Activated naive CD8-positive, alpha-beta T cell (primary cell): ENCODE results near the gene PUDP.
A peak's percentile ranks its signal among the peaks of the same experiment; 100 is the strongest.
"Not testable (repeated sequence)": the region's sequence is repeated elsewhere in the genome, so short reads cannot be mapped to it uniquely, and the experiment has no call there.

Source experiments
- H3K27ac Mint-ChIP-seq: one replicate; pipeline ENCODE4 v1.8.0; 2021; ENCODE audit warnings: mixed read lengths
- H3K27me3 Mint-ChIP-seq: one replicate; pipeline ENCODE4 v1.8.0; 2021; ENCODE audit warnings: mixed read lengths
- H3K36me3 Mint-ChIP-seq: one replicate; pipeline ENCODE4 v1.8.0; 2021; ENCODE audit warnings: mixed read lengths
- H3K4me1 Mint-ChIP-seq: one replicate; pipeline ENCODE4 v1.8.0; 2021; ENCODE audit warnings: low read depth, mixed read lengths
- H3K4me3 Mint-ChIP-seq: one replicate; pipeline ENCODE4 v1.8.0; 2021; ENCODE audit warnings: mild to moderate bottlenecking, mixed read lengths
- H3K9me3 Mint-ChIP-seq: one replicate; pipeline ENCODE4 v1.8.0; 2021; ENCODE audit warnings: low read depth, mixed read lengths

Gene PUDP

DNA sequence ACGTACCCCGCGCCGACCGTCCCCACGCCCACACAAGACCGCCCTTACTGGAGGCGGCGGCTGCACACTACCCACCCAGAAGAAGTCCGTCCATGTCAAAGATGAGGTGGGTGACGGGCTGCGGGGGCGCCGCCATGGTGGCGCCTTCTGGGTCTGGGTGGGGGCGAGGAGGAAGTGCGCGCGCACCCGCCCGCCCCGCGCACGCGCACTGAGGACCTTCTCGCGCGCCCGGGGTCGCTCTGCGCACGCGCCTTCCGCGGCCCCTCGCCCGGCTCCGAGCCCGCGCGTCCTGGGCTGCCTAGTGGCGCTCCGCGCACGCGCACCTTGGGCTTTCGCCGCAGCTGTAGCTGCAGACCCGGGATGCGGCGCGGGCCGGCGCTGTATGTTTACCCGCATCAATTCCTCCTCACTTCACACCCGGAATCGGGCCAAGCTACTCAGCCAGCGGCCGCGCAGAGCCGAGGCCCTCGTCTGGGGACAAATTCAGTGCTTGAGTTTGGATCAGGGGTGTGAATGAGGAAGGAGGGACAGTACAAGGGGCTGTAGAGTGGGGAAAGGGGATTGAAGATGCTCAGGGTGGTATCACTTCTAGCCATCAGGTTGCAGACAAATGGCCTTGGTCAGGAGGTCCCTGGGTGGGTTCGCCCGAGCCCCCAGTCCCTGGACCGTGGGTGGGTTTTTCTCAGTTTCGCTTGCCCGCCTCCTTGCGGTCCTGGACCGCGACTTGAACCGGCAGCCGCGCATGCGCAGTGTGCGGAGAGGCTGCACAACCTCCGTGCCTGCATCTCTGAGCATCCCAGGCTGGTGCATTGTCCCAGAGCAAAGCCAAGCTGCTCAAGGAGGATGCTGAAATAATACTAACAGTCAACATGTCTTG is at the start of gene PUDP:
Gene PUDP (minus strand): TSS at position 176 of the 877 bp plus-strand sequence. CDS start 40 bp downstream, at position 136.
- peak within 1 kb of the TSS; percentile 88 for H3K4me3 Mint-ChIP-seq
- no peaks in the 10 kb centered on the region for H3K9me3 Mint-ChIP-seq
- H3K36me3 Mint-ChIP-seq, result no peaks in the 10 kb centered on the region
- H3K27me3 Mint-ChIP-seq, result no peaks in the 10 kb centered on the region
- H3K27ac Mint-ChIP-seq, result peak within 1 kb of the TSS; percentile 85
- peaks cover 17% of the 10 kb centered on the region for H3K4me1 Mint-ChIP-seq

DNA sequence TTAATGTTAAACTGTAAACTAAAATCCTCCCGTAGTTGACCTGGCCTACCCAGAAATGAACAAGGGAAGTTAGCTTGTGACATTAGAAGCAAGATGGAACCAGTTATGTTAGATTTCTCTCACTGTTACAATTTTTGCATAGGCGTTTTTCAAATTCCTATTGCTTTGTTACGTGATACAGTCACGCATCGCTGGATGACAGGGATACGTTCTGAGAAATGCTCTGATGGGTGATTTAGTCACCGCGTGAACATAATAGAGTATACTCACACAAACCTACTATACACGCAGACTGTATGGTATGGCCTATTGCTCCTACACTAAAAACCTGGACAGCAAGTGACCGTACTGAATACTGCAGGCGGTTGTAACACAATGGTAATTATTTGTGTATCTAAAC is 46.7 kb upstream of the PUDP start:
- Mint-ChIP-seq H3K27me3 (no peaks in the 10 kb centered on the region), H3K36me3 (no peaks in the 10 kb centered on the region), H3K4me3 (no peak overlapping the region), H3K27ac (no peak overlapping the region), H3K4me1 (no peaks in the 10 kb centered on the region), H3K9me3 (no peaks in the 10 kb centered on the region)

DNA sequence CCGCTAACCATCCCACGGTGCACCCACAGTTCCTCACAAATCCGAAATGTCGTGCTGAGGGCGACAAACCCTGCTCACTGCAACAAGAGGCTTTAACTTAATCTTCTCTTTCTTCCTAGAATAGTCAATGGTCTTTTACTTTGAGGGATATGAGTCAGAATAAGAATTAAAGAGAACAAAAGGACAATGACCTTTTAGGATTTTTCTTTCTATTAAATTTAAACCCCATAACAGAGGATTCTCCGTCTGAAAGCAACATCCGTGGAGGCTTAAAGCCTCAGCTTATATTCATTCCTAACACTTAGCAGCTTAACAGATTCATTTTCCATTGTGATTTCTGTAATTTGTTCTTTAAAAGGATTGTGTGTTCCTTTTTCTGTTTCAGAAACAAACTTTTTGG is 44.9 kb upstream of the PUDP start:
- H3K4me1 Mint-ChIP-seq, result no peaks in the 10 kb centered on the region
- H3K4me3 Mint-ChIP-seq, result no peak overlapping the region
- H3K27me3 Mint-ChIP-seq, result no peaks in the 10 kb centered on the region
- H3K27ac Mint-ChIP-seq, result no peak overlapping the region
- no peaks in the 10 kb centered on the region for H3K9me3 Mint-ChIP-seq
- no peaks in the 10 kb centered on the region for H3K36me3 Mint-ChIP-seq

DNA sequence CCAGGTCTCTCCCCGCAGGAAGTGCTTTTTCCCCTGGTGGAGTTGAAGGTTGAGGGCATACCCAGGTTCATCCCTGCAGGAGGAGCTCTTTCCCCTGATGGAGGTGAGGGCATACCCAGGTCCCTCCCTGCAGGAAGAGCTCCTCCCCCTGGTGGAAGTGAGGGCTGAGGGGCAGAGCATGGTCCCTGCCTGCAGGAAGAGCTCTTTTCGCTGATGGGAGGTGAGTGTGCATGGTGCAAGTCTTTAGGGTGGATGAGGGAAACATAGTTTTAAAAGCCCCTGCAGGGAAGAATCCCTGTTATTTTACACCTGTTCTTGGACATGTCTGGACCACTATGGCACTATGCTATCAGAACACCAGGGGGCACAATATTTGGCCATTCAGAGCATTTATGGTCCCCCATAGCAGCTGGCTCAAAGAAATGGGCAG is 43.7 kb upstream of the PUDP start:
- no peak overlapping the region for H3K4me3 Mint-ChIP-seq
- H3K27ac Mint-ChIP-seq, result no peak overlapping the region
- no peaks in the 10 kb centered on the region for H3K9me3 Mint-ChIP-seq
- no peaks in the 10 kb centered on the region for H3K27me3 Mint-ChIP-seq
- H3K36me3 Mint-ChIP-seq, result no peaks in the 10 kb centered on the region
- H3K4me1 Mint-ChIP-seq, result no peaks in the 10 kb centered on the region

DNA sequence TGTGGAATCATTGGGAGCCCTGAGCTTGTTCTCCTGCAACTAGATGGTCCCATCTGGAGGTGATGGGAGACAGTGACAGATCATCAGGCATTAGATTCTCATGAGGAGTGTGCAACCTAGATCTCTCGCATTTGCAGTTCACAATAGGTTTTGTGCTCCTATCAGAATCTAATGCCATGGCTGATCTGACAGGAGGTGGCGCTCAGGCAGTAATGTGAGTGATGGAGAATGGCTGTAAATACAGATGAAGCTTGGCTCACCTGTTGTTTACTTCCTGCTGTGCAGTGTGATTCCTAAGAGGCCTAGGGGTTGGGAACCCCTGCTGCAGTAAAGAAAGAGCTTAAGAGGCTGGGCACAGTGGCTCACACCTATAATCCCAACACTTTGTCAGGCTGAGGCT is 42.2 kb upstream of the PUDP start:
- Mint-ChIP-seq H3K9me3 (no peaks in the 10 kb centered on the region), H3K4me1 (no peaks in the 10 kb centered on the region), H3K27me3 (no peaks in the 10 kb centered on the region), H3K4me3 (no peak overlapping the region), H3K27ac (no peak overlapping the region), H3K36me3 (no peaks in the 10 kb centered on the region)

DNA sequence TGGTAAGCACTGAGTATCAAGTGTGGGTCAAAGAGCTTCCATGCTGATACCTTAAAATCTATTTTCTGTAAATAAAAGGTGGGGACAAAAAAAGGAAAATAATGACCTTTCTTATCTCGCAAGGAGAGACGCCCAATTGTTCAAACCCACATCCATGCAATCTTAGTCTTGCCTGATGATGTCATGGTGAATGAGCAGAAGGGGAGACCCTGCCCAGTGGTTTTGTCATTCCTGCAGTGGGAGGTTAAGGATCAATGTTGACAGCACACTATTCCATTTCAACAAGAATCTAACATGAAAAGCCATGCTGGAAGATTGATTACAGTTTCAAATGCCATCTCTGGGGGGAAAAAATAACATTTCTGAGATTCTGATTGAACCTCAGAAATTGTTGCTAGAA is 40.7 kb upstream of the PUDP start:
- Mint-ChIP-seq H3K4me3 (no peak overlapping the region), H3K4me1 (no peaks in the 10 kb centered on the region), H3K27me3 (no peaks in the 10 kb centered on the region), H3K9me3 (no peaks in the 10 kb centered on the region), H3K27ac (no peak overlapping the region), H3K36me3 (no peaks in the 10 kb centered on the region)

DNA sequence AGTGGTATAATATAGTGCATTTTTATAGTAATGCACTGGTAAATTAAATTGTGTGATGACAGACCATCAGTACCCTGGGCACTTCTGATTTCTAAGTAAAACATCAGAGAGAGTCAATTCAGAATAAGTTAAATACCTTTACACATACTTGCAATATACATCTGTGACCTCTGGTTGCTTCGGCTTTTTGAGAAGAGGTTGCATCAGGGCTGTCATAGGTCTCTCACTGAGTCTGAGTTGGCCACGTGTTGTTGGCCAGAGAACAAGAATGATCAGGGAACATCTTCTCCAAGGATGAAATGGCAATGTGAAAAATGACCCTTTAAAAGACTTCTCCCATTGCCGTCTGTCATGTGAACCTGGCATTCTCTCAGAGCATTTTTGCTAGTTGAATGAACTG is 36.9 kb upstream of the PUDP start:
- H3K9me3 Mint-ChIP-seq, result no peaks in the 10 kb centered on the region

DNA sequence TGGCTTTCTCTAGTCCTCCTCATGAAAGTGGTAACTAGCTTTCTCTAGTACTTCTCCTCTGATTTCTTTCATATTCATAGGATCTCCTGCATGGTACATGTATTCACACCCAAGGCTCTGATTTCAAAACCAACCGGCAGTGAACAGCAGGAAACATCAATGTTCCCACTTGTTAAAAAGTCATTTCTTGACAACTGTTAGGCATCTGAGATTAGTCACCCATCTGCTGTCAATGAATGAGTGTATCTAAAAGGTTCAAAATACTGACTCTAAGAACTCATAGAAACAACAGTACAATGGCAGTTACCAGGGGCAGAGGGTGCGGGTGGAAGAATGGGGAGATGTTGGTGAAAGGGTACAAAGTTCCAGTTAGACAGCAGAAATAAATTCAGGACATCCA is 31.5 kb upstream of the PUDP start:
- Mint-ChIP-seq H3K27ac (no peak overlapping the region), H3K27me3 (no peaks in the 10 kb centered on the region), H3K36me3 (no peaks in the 10 kb centered on the region), H3K4me3 (no peak overlapping the region), H3K9me3 (no peaks in the 10 kb centered on the region), H3K4me1 (no peaks in the 10 kb centered on the region)

More for the DNA sequence above, 36.9 kb upstream of the PUDP start:
- Mint-ChIP-seq H3K4me3 (no peak overlapping the region), H3K27me3 (no peaks in the 10 kb centered on the region), H3K27ac (no peak overlapping the region), H3K4me1 (no peaks in the 10 kb centered on the region), H3K36me3 (no peaks in the 10 kb centered on the region)

DNA sequence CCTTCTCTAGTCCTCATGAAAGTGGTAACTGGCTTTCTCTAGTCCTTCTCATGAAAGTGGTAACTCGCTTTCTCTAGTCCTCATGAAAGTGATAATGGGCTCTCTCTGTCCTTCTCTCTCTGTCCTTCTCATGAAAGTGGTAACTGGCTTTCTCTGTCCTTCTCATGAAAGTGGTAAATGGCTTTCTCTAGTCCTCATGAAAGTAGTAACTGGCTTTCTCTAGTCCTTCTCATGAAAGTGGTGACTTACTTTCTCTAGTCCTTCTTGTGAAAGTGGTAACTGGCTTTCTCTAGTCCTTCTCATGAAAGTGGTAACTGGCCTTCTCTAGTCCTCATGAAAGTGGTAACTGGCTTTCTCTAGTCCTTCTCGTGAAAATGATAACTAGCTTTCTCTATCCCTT is 30.9 kb upstream of the PUDP start:
- not testable (repeated sequence) for H3K9me3 Mint-ChIP-seq, H3K27ac Mint-ChIP-seq, H3K36me3 Mint-ChIP-seq, H3K4me3 Mint-ChIP-seq, H3K4me1 Mint-ChIP-seq, H3K27me3 Mint-ChIP-seq

DNA sequence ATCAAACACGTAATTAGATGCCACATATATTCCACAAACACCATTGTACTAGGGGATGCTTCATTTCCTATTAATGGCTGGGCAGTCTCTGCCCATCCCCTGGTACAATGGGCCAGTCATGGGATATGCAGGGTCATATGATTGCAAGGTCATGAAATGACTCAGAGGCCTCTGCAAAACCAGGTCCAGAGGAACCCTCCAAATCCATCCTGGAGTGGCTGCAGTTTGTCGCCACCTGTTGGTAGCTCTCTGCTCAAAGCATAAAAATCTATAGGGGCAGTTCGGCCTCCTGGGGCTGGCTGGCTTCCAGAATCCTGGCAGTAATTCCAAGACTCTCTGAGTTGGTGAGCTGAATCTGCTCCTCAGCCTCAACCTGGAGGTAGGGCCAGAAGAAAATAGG is 22.9 kb upstream of the PUDP start:
- H3K27me3 Mint-ChIP-seq, result no peaks in the 10 kb centered on the region
- H3K27ac Mint-ChIP-seq, result no peak overlapping the region
- H3K9me3 Mint-ChIP-seq, result no peaks in the 10 kb centered on the region
- H3K4me3 Mint-ChIP-seq, result no peak overlapping the region
- H3K36me3 Mint-ChIP-seq, result no peaks in the 10 kb centered on the region
- no peaks in the 10 kb centered on the region for H3K4me1 Mint-ChIP-seq

DNA sequence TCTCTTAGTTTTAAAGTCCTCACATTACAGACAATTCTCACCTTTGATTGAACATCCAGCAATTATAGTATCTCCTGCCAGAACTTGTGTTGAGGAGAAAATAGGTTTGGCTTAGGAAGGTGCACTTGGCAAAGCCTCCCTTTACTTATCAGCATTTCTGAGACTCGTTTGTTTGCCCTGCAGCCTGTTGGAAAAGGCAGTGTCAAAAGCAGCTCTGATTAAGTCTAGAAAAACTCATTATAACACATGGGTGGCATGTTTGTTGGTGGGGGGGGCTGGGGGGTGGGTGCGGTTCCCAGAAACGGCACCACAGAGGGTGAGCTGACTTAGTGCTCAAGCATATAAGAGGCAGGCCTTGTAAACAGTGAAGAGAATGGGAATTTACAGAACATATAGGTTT is 21.7 kb upstream of the PUDP start:
- Mint-ChIP-seq H3K36me3 (no peaks in the 10 kb centered on the region), H3K27ac (no peak overlapping the region), H3K4me3 (no peak overlapping the region), H3K9me3 (no peaks in the 10 kb centered on the region), H3K27me3 (no peaks in the 10 kb centered on the region), H3K4me1 (no peaks in the 10 kb centered on the region)

DNA sequence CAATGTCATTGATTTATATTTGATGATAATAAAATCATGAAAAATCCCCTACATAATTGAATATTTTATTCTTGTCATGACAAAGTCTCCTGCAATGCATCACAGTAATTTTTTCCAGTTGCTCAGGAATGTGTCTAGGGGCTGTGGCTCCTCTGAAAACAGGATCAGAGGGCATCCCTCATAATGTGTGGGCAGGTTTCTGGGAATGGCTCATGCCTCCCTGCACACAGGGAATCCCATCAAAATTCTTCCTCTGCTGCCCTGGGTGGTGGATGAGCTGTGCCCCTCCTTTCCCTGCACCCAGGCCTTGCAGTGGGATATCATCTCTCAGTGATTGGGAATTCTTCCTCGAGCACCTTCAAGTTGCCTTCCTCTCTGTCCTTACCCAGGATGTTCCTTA is 20.4 kb upstream of the PUDP start:
- no peaks in the 10 kb centered on the region for H3K27me3 Mint-ChIP-seq

DNA sequence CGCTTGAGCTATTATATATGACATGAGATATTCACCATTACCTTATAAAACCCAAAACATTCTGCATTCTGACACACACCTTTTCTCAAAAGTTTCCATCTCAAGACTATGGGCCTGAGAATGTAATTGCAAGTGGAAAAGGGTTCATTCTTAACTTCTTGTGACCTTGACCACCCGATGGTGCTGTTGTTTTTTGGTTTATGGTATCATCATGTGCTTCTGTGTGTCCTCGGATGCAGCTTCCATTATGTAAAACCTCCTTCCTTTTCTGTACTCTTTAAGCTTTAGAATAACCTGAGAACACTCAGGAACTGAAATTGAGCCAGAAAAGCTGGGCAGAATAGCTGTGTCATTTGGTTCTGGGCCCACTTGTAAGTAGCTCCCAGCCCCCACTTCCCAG is 16.2 kb upstream of the PUDP start:
- no peak overlapping the region for H3K4me3 Mint-ChIP-seq
- H3K36me3 Mint-ChIP-seq, result no peaks in the 10 kb centered on the region
- H3K9me3 Mint-ChIP-seq, result no peaks in the 10 kb centered on the region
- H3K27me3 Mint-ChIP-seq, result no peaks in the 10 kb centered on the region
- H3K27ac Mint-ChIP-seq, result no peak overlapping the region
- H3K4me1 Mint-ChIP-seq, result no peaks in the 10 kb centered on the region

More for the DNA sequence above, 20.4 kb upstream of the PUDP start:
- no peaks in the 10 kb centered on the region for H3K4me1 Mint-ChIP-seq
- no peaks in the 10 kb centered on the region for H3K9me3 Mint-ChIP-seq
- H3K36me3 Mint-ChIP-seq, result no peaks in the 10 kb centered on the region
- no peak overlapping the region for H3K27ac Mint-ChIP-seq
- no peak overlapping the region for H3K4me3 Mint-ChIP-seq

DNA sequence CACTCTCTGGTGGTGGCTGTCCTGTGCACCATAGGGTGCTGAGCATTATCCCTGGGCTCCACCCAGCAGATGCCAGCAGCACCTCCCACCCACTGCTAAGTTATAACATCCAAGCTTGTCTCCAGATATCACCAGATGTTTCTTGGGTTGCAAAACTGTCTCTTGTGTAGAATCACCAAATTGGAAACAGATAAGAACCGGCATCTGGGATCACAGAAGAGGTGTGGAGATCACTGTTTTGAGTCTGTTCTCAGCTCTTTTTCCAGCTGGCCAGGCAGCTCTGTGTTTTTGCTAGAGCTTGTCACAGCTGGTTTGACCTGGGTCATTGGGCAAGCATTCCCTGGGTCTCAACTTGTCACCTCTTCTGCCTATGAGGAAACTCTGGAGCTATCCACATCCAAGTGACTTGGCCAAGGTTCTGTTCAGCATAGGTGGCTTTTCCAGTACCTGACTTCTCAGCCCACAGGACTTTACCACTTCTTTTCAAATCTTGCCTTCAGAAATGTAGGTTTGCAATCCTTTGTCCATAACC is 15.3 kb upstream of the PUDP start:
- Mint-ChIP-seq H3K4me1 (no peaks in the 10 kb centered on the region), H3K9me3 (no peaks in the 10 kb centered on the region), H3K36me3 (no peaks in the 10 kb centered on the region), H3K27me3 (no peaks in the 10 kb centered on the region), H3K4me3 (no peak overlapping the region), H3K27ac (no peak overlapping the region)

DNA sequence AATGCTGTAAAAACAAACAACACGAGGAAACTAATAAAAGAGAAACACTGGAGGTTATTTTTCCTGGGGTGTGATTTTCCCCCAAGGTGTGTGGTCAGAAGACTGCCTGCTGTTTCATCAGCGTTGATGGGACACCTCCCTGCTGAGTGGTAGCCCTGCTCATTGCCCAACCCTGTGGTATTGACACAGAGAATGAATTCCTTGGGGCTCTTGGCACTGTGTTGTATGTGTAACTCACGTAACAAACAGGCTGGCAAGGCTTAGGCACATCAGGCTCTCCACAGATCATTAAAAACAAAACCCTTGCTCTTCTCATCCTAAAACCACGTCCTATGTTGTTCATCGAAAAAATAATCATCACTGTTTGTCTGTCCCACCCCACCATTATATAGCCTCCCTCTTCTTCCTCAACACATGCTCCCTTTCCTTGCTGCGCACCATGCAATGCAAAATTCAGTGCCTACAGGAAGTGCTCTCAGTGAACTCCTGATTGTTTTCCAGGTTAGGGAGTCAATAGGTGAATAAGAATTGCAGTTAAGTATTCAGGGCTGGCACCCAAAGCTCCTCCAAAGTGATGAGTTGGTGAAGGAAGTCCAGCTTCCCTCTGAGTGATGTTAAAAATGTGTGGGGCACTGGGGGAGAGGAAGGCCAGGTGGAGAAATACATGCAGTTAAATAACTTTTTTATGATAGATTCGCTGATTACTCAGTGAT is 11.4 kb upstream of the PUDP start:
- no peaks in the 10 kb centered on the region for H3K4me1 Mint-ChIP-seq
- H3K4me3 Mint-ChIP-seq, result no peak overlapping the region
- H3K9me3 Mint-ChIP-seq, result no peaks in the 10 kb centered on the region
- no peaks in the 10 kb centered on the region for H3K27me3 Mint-ChIP-seq
- no peak overlapping the region for H3K27ac Mint-ChIP-seq
- no peaks in the 10 kb centered on the region for H3K36me3 Mint-ChIP-seq
